ENCODE results near the gene CA10.

Gene CA10

DNA sequence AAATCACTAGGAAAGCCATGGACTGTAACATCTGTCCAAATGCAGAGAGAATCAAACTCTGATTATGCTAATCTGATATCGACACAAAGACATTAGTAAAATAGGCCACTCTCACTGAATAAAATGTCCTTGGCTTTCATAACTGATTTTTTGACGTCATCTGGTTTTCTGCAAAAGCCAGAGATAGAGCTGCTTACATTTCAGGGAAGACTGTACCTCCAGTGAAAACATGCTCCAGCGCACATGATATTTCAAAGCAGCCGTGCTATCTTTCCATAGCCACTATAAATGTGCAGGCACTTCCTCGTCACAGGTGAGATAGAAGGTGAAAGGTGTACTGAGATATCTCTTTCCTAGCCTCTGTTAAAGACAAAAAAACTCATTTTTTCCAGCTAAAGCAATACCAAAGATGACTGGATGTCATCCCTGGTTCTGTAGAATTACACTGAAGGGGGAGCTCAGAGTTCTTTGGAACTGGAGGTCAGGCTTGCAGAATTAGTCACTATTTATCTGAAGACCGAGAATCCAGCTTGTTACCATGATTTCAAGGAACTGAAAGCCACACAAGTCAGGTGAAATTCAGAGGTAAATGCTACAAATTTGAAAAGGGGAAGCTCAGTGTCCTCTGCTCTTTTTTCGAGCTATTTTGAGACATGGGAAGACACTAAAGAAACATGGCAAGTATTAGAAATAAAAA lies 249.5 kb downstream of the CA10 start:
- H3K4me3 ChIP-seq (ENCODE audit: low read length, poor library complexity, severe bottlenecking): no peak overlapping the region
- H3K4me2 ChIP-seq (ENCODE audit: low read depth, low read length, poor library complexity, severe bottlenecking): no peak overlapping the region
- H2AFZ ChIP-seq (ENCODE audit: low read length): no peak overlapping the region
- H4K20me1 ChIP-seq (ENCODE audit: insufficient read depth, low read length, poor library complexity, severe bottlenecking): no peaks in the 10 kb centered on the region
- H3K79me2 ChIP-seq (ENCODE audit: insufficient read depth, low read length): no peaks in the 10 kb centered on the region
- H3K9ac ChIP-seq (ENCODE audit: low read depth, low read length, poor library complexity, severe bottlenecking): no peak overlapping the region
- no peaks in the 10 kb centered on the region for H3K27me3 ChIP-seq (ENCODE audit: insufficient read depth, low read length, poor library complexity, severe bottlenecking)
- no peaks in the 10 kb centered on the region for H3K9me3 ChIP-seq (ENCODE audit: insufficient read depth, low read depth, low read length)
- TF ChIP-seq EZH2phosphoT487 (IDR thresholded peaks at IDR 0.05; ENCODE audit: borderline replicate concordance) (no peak), CTCF (conservative IDR thresholded peaks at IDR 0.05; ENCODE audit: low read length) (no peak)
- H3K4me1 ChIP-seq (ENCODE audit: insufficient read depth, low read length, poor library complexity, severe bottlenecking): no peaks in the 10 kb centered on the region
- no peaks in the 10 kb centered on the region for H3K9me2 ChIP-seq (replicated peaks; ENCODE audit: low read depth, low read length)
- no peaks in the 10 kb centered on the region for H3F3A ChIP-seq (ENCODE audit: low read depth)
- H3K36me3 ChIP-seq (ENCODE audit: insufficient read depth, low read length): no peaks in the 10 kb centered on the region

DNA sequence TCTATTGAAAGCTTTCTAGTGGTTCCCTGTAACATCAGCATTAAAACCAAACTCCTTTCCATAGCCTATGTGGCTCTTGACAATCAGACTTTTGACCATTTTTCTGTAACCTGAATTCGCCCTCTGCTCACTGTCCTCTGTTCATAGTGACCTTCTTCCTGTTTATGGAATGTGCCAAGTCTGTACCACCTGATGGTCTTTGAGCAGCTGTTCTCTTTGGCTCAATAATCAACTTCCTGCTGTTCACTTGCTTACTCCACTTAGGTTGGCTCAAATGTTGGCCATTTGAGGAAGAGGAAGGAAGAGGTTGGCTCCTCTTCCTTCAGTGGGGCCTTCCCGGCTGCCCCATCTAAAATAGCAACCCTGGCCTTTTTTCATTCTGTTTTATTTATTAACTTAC lies 251.5 kb downstream of the CA10 start:
- H3K36me3 ChIP-seq (ENCODE audit: insufficient read depth, low read length): no peaks in the 10 kb centered on the region
- H2AFZ ChIP-seq (ENCODE audit: low read length): no peak overlapping the region
- no peaks in the 10 kb centered on the region for H3F3A ChIP-seq (ENCODE audit: low read depth)
- H3K9ac ChIP-seq (ENCODE audit: low read depth, low read length, poor library complexity, severe bottlenecking): no peak overlapping the region
- H3K79me2 ChIP-seq (ENCODE audit: insufficient read depth, low read length): no peaks in the 10 kb centered on the region
- TF ChIP-seq CTCF (conservative IDR thresholded peaks at IDR 0.05; ENCODE audit: low read length) (no peak), EZH2phosphoT487 (IDR thresholded peaks at IDR 0.05; ENCODE audit: borderline replicate concordance) (no peak)
- H3K4me3 ChIP-seq (ENCODE audit: low read length, poor library complexity, severe bottlenecking): no peak overlapping the region
- H3K4me2 ChIP-seq (ENCODE audit: low read depth, low read length, poor library complexity, severe bottlenecking): no peak overlapping the region
- no peaks in the 10 kb centered on the region for H3K27me3 ChIP-seq (ENCODE audit: insufficient read depth, low read length, poor library complexity, severe bottlenecking)
- no peaks in the 10 kb centered on the region for H3K9me3 ChIP-seq (ENCODE audit: insufficient read depth, low read depth, low read length)
- H4K20me1 ChIP-seq (ENCODE audit: insufficient read depth, low read length, poor library complexity, severe bottlenecking): no peaks in the 10 kb centered on the region
- H3K9me2 ChIP-seq (replicated peaks; ENCODE audit: low read depth, low read length): no peaks in the 10 kb centered on the region
- no peaks in the 10 kb centered on the region for H3K4me1 ChIP-seq (ENCODE audit: insufficient read depth, low read length, poor library complexity, severe bottlenecking)

GRCh38 chr17:51904379-51904778 lies 254.1 kb downstream of the CA10 start:
- no peaks in the 10 kb centered on the region for H3K27me3 ChIP-seq (ENCODE audit: insufficient read depth, low read length, poor library complexity, severe bottlenecking)
- TF ChIP-seq CTCF (conservative IDR thresholded peaks at IDR 0.05; ENCODE audit: low read length) (no peak), EZH2phosphoT487 (IDR thresholded peaks at IDR 0.05; ENCODE audit: borderline replicate concordance) (no peak)
- H3F3A ChIP-seq (ENCODE audit: low read depth): no peaks in the 10 kb centered on the region
- no peak overlapping the region for H3K4me2 ChIP-seq (ENCODE audit: low read depth, low read length, poor library complexity, severe bottlenecking)
- no peaks in the 10 kb centered on the region for H3K4me1 ChIP-seq (ENCODE audit: insufficient read depth, low read length, poor library complexity, severe bottlenecking)
- no peaks in the 10 kb centered on the region for H3K9me3 ChIP-seq (ENCODE audit: insufficient read depth, low read depth, low read length)
- H3K79me2 ChIP-seq (ENCODE audit: insufficient read depth, low read length): no peaks in the 10 kb centered on the region
- no peaks in the 10 kb centered on the region for H4K20me1 ChIP-seq (ENCODE audit: insufficient read depth, low read length, poor library complexity, severe bottlenecking)
- H2AFZ ChIP-seq (ENCODE audit: low read length): no peak overlapping the region
- H3K36me3 ChIP-seq (ENCODE audit: insufficient read depth, low read length): no peaks in the 10 kb centered on the region
- no peak overlapping the region for H3K9ac ChIP-seq (ENCODE audit: low read depth, low read length, poor library complexity, severe bottlenecking)
- no peak overlapping the region for H3K4me3 ChIP-seq (ENCODE audit: low read length, poor library complexity, severe bottlenecking)
- no peaks in the 10 kb centered on the region for H3K9me2 ChIP-seq (replicated peaks; ENCODE audit: low read depth, low read length)
